ENCODE measurements around the gene PPP1R12B.
A peak's percentile ranks its signal among the peaks of the same experiment; 100 is the strongest.

Gene PPP1R12B

GRCh38 chr1:202348509-202349205 is at the start of gene PPP1R12B:
Gene PPP1R12B (plus strand): TSS chr1:202348699. CDS start chr1:202348852, 153 bp downstream.
- DNase-seq = peak; percentile 96

GRCh38 chr1:202302166-202302565 is 46.3 kb upstream of the PPP1R12B start:
- DNase-seq = no peak

GRCh38 chr1:202304375-202304774 is 44.1 kb upstream of the PPP1R12B start:
- DNase-seq = no peak

- DNase-seq = no peak
These were observed 43.3 kb upstream of the PPP1R12B start for GRCh38 chr1:202305168-202305567.

GRCh38 chr1:202306535-202307345 is 41.8 kb upstream of the PPP1R12B start:
- DNase-seq = no peak

GRCh38 chr1:202310071-202310725 is 38.3 kb upstream of the PPP1R12B start:
- DNase-seq = no peak

GRCh38 chr1:202310746-202311145 is 37.8 kb upstream of the PPP1R12B start:
- no peak for DNase-seq

GRCh38 chr1:202311875-202312635 is 36.4 kb upstream of the PPP1R12B start:
- no peak for DNase-seq

GRCh38 chr1:202315576-202316168 is 32.8 kb upstream of the PPP1R12B start:
- DNase-seq = peak; percentile 30

GRCh38 chr1:202316186-202316585 is 32.3 kb upstream of the PPP1R12B start:
- no peak for DNase-seq

GRCh38 chr1:202317941-202318925 is 30.3 kb upstream of the PPP1R12B start:
- DNase-seq = no peak

GRCh38 chr1:202319381-202320080 is 29.0 kb upstream of the PPP1R12B start:
- no peak for DNase-seq

- no peak for DNase-seq
These were observed 28.5 kb upstream of the PPP1R12B start for GRCh38 chr1:202320081-202320405.

GRCh38 chr1:202323731-202324130 is 24.8 kb upstream of the PPP1R12B start:
- no peak for DNase-seq

GRCh38 chr1:202324646-202325045 is 23.9 kb upstream of the PPP1R12B start:
- no peak for DNase-seq

- no peak for DNase-seq
These were observed 18.6 kb upstream of the PPP1R12B start for GRCh38 chr1:202329891-202330290.

GRCh38 chr1:202333861-202334260 is 14.6 kb upstream of the PPP1R12B start:
- DNase-seq = no peak

- peak; percentile 18 for DNase-seq
These were observed 4.7 kb upstream of the PPP1R12B start for GRCh38 chr1:202343652-202344349.

- no peak for DNase-seq
These were observed 442 bp upstream of the PPP1R12B start for GRCh38 chr1:202348005-202348508.

Measured in NCI-H526 treated with DMSO at 0.1 percent for 48 hours (cell line).